ENCODE results near the gene LAMA1.

The LAMA1 gene

GRCh38 chr18:7059276-7059675 lies 58.3 kb downstream of the LAMA1 start:
- DNase-seq (ENCODE audit: low read depth): no peak

GRCh38 chr18:7056026-7056425 lies 61.6 kb downstream of the LAMA1 start:
- H3K4me3 ChIP-seq (ENCODE audit: low read depth, low read length): no peak overlapping the region
- DNase-seq (ENCODE audit: low read depth): no peak
- TF ChIP-seq CTCF (IDR thresholded peaks at IDR 0.05; ENCODE audit: control insufficient read depth, extremely low read depth, insufficient read depth): no peak

More at GRCh38 chr18:7059276-7059675, 58.3 kb downstream of the LAMA1 start:
- no peak for TF ChIP-seq CTCF (IDR thresholded peaks at IDR 0.05; ENCODE audit: control insufficient read depth, extremely low read depth, insufficient read depth)
- no peak overlapping the region for H3K4me3 ChIP-seq (ENCODE audit: low read depth, low read length)

GRCh38 chr18:7049951-7050350 lies 67.6 kb downstream of the LAMA1 start:
- H3K4me3 ChIP-seq (ENCODE audit: low read depth, low read length): no peak overlapping the region
- no peak for DNase-seq (ENCODE audit: low read depth)
- no peak for TF ChIP-seq CTCF (IDR thresholded peaks at IDR 0.05; ENCODE audit: control insufficient read depth, extremely low read depth, insufficient read depth)

GRCh38 chr18:7048081-7048480 lies 69.5 kb downstream of the LAMA1 start:
- DNase-seq (ENCODE audit: low read depth): no peak
- no peak for TF ChIP-seq CTCF (IDR thresholded peaks at IDR 0.05; ENCODE audit: control insufficient read depth, extremely low read depth, insufficient read depth)
- no peak overlapping the region for H3K4me3 ChIP-seq (ENCODE audit: low read depth, low read length)

GRCh38 chr18:7047336-7047735 lies 70.3 kb downstream of the LAMA1 start:
- H3K4me3 ChIP-seq (ENCODE audit: low read depth, low read length): no peak overlapping the region
- TF ChIP-seq CTCF (IDR thresholded peaks at IDR 0.05; ENCODE audit: control insufficient read depth, extremely low read depth, insufficient read depth): no peak
- no peak for DNase-seq (ENCODE audit: low read depth)

GRCh38 chr18:7038330-7038851 lies 79.2 kb downstream of the LAMA1 start:
- DNase-seq (ENCODE audit: low read depth): peak; percentile 72

More at GRCh38 chr18:7038330-7038851, 79.2 kb downstream of the LAMA1 start:
- TF ChIP-seq CTCF (IDR thresholded peaks at IDR 0.05; ENCODE audit: control insufficient read depth, extremely low read depth, insufficient read depth): peak; percentile 76
- H3K4me3 ChIP-seq (ENCODE audit: low read depth, low read length): no peak overlapping the region
